ENCODE data around the gene MED17.
"Not testable (repeated sequence)": the region's sequence is repeated elsewhere in the genome, so short reads cannot be mapped to it uniquely, and the experiment has no call there.

The MED17 gene

GRCh38 chr11:93757924-93758865 is 25.9 kb upstream of the MED17 start:
- DNase-seq, result no peak

GRCh38 chr11:93759123-93759522 is 25.0 kb upstream of the MED17 start:
- not testable (repeated sequence) for DNase-seq

GRCh38 chr11:93761910-93762309 is 22.2 kb upstream of the MED17 start:
- no peak for DNase-seq

GRCh38 chr11:93765551-93765950 is 18.5 kb upstream of the MED17 start:
- no peak for DNase-seq

- DNase-seq, result no peak
These were observed 17.6 kb upstream of the MED17 start for GRCh38 chr11:93766504-93766903.

- DNase-seq, result no peak
These were observed 17.1 kb upstream of the MED17 start for GRCh38 chr11:93767018-93767417.

GRCh38 chr11:93770160-93770559 is 13.9 kb upstream of the MED17 start:
- no peak for DNase-seq

- no peak for DNase-seq
These were observed 12.0 kb upstream of the MED17 start for GRCh38 chr11:93772123-93772522.

- no peak for DNase-seq
These were observed 11.0 kb upstream of the MED17 start for GRCh38 chr11:93773045-93773477.

GRCh38 chr11:93773601-93774200 is 10.4 kb upstream of the MED17 start:
- DNase-seq, result no peak

- DNase-seq, result not testable (repeated sequence)
These were observed 9.5 kb upstream of the MED17 start for GRCh38 chr11:93774560-93774959.

- peak; percentile 5 for DNase-seq
These were observed 8.8 kb upstream of the MED17 start for GRCh38 chr11:93775289-93775688.

- DNase-seq, result no peak
These were observed 720 bp upstream of the MED17 start for GRCh38 chr11:93783362-93783761.

GRCh38 chr11:93783765-93784144 is 327 bp upstream of the MED17 start:
- DNase-seq, result no peak

- DNase-seq, result no peak
These were observed 866 bp downstream of the MED17 start for GRCh38 chr11:93784935-93785360.

GRCh38 chr11:93791493-93791892 is 7.4 kb downstream of the MED17 start:
- DNase-seq, result no peak

GRCh38 chr11:93796441-93797231 is 12.6 kb downstream of the MED17 start:
- no peak for DNase-seq

- DNase-seq, result no peak
These were observed 17.3 kb downstream of the MED17 start for GRCh38 chr11:93801366-93801765.

GRCh38 chr11:93804879-93805278 is 20.8 kb downstream of the MED17 start:
- no peak for DNase-seq

GRCh38 chr11:93807980-93808379 is 23.9 kb downstream of the MED17 start:
- no peak for DNase-seq

GRCh38 chr11:93813974-93814373 is 29.9 kb downstream of the MED17 start:
- DNase-seq, result no peak

- peak; percentile 8 for DNase-seq
These were observed 31.0 kb downstream of the MED17 start for GRCh38 chr11:93814966-93815633.
